HG03439 (cell line): ENCODE measurements around the gene NEDD8.

Experiments
- ATAC-seq: cut with Tn5 transposase; IDR thresholded peaks from one replicate; pipeline ENCODE4 v1.9.1; 2021; ENCODE audit warnings: mild to moderate bottlenecking, moderate library complexity; ENCODE audit not compliant: unreplicated experiment

Gene NEDD8

DNA sequence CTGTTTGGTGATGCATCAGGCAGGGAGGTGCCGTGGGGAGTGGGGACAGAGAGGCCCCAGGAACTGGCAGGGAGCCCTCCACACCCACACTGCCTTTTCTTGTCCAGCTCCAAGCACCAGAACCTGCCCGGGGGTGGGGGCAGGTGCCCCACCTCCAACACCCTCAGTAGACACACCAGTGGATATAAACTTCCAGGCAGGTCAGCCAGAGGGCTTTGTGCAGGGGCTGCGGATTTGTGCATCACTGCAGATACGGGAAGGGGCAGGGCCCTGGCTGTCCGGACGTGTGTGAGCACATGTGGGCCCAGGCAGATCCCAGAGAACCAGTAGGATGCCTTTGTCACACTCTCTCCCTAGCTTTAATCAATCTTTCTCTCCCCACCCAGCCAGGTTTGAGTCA, 32.1 kb upstream of the NEDD8 start:
- no peak for ATAC-seq

DNA sequence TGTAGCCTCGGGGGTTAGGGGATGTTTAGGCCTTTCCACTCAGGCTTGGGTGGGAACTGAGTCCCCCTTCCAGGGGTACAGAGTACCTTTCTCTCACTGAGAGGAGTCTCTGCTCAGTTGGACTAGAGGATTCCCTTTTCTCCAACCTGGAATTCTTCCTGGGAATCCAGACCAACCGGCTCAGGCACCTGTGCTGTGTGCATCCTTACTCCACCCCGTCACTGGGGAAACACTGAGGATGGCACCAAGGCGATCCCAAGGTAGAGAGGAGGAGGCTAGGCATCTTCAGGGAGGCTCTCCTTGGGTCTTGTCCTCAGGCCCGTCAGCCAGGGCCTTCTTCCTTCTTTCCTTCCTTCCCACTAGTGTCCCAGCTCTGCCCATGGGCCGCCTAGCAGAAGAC, 31.7 kb upstream of the NEDD8 start:
- no peak for ATAC-seq

DNA sequence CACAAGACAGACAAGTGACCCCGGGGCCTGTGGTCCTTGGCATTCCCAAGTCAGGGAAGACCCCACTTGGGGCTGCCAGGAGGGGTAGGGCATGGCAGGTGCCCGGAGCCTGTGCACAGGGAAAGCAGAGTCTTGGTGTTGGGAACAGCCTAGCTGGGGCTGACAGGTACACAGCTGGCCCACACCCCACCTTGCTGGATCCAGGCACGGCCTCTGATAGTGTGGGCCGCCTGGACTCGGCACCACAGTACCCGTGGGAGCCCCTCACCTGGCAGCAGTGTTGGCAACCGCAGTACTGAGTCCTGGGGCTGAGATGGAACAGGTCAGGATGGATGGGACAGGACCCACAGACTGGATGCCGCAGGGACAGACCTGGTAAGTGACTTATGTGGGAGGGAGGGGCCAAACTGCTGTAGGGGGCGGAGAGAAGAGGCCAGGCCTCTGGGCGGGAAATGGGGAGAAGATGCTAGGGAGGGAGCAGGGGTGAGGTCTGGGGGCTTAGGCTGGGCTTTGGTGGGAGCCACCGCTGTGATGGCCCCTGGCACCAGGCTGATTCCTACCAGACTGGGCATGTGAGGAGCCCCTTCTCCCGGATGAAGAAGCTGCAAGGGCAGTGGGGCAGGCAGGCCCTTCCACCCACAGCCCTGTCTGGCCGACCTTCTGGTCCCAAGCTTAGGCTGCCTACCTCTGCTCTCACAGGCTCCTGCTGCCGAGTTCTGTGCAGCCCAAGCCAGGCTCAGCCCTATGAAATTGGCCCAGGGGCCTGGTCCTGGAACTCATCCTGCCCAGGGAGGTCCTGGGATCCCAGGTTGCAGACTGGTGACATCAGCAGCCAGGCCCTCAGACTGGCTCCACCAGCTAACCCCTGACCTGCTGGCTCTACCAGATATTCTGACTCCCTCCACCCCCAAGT, 30.9 kb upstream of the NEDD8 start, which contains the start of gene TGM1:
Gene TGM1, minus strand, starts transcription at position 357 of the 913 bp plus-strand sequence. CDS start 825 bp downstream, outside the sequence.
- ATAC-seq, result no peak

DNA sequence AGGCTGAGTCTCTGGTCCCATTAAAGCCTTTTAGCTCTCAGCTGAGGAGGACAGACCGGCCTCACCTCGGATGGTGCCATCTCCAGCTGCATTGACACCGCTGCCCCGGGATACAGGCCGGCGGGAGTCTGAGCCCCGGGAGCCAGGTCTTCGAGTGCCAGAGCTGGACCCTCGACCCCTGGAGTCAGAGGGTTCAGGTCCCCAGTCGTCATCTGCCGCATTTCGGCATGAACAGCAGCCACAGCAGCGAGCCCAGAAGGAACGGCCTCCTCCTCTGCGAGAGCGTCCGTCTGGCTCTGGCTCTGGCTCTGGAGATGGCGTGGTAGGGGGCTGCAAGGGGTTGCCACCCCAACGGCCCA, 29.8 kb upstream of the NEDD8 start:
- ATAC-seq, result no peak

DNA sequence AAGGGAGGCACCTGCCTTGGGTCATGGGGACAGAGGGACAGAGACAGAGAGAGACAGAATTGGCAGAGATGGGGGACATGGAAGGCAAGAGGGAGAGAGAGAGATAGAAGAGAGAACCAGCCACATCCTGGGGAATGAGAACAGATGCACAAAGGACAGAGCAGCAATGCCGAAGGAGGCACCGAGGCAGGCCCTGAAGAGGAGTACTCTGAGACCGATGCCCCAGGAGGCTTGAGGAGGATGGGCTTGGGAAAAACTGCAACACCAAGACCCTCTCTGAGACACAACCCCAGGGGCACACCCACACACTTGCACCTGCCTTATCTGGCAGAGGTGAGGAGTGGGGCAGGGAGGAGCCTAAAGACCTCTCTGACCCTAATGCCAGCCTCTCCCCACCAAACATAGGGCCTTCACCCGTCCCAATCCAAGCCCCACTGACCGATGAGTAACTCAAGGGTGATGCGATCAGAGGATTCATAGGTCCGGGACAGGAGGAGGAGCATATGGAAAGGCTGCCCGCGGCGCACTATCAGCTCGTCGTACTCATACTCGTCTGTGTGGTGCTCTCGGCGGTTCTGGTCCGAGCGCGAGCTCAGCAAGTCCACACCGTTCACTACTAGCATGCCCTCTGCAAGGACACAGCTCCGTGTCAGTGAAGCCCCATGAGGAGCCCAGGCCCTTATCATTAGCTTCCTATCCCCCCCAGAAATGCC, 29.2 kb upstream of the NEDD8 start:
- no peak for ATAC-seq

DNA sequence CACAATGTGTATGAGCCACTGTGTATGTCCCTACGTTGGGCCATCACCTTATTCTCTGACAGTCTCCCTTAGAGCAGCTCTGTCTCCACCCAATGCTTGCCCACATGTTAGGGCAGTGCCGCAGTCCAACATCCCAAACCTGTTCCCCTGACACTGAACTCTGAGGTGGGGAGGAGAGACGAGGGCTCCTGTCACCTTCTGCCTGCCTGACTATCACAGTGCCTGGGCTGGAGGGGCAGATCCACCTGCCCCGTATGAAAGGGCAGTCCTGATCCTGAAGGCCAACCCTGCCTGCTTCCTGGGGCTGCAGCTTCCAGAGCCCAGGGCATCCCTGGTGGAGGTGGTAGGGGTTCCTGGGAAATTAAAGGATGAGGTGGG, 28.6 kb upstream of the NEDD8 start:
- ATAC-seq, result no peak

DNA sequence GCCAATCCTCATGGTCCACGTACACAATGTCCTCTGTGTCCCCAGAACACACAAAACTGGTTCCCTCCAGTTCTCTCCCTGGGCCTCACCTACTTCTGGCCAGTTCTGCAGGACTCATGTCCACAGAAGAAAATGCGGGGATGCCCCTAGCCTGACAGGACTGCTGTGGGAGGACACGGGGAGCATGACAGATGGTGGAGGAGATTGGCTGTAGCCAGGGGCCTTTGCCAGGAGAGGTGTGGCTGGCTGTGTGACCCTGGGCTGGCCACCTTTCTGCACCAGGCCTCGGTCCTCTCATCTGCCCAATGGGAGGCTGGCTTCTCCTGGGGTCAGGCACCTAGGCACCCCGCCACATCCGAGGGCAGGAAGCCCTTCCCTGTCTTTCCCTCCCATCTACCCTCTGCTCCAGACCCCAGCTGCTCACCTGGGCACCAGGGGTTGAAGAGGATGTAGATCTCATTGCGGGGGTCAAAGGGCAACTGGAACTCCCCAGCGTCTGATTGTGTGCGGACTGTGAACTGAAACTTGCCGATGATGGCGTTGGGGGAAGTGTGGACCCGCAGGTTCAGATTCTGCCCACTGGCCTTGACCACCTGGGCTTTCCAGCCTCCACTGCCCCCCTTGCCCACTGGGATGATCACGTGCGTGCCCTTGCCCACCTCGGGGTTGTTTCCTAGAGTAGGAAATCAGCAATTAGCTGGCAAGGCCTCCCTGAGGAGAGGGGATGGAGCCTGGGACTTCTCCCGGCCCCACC, 28.0 kb upstream of the NEDD8 start:
- ATAC-seq, result no peak

DNA sequence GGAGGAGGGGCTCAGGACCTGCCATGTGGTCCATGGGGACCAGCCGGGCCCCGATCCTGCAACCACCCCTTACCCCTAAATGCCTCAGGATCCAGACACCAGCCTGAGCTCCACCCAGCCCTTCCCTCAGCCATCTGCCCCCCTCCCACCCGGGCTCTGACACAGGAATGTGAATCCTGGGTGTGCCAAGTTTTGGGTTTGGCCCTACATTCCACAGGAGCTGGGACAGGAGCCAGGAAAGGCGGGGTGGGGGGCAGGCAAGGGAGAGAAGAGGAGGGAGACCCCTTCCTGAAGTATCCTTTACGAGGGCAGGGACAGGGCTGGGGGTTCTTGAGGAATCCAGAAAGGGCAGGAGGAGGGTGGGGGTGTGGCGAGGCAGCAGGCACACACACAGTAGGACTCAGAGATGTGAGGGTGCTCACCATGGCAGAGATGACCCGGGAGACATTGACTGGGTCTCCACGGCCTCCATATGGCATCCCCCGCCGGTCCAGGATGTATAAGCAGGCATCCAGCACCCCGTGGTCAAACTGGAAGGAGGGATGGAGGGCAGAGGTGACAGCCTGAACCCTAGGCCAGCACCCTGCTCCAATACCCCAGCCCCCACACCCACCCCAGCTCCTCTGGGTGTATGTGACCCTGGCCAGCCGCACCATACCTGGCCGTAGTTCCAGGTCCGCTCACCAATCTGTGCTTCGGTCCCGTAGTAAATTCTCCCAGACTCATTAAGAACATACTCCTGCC, 27.3 kb upstream of the NEDD8 start:
- ATAC-seq, result no peak

DNA sequence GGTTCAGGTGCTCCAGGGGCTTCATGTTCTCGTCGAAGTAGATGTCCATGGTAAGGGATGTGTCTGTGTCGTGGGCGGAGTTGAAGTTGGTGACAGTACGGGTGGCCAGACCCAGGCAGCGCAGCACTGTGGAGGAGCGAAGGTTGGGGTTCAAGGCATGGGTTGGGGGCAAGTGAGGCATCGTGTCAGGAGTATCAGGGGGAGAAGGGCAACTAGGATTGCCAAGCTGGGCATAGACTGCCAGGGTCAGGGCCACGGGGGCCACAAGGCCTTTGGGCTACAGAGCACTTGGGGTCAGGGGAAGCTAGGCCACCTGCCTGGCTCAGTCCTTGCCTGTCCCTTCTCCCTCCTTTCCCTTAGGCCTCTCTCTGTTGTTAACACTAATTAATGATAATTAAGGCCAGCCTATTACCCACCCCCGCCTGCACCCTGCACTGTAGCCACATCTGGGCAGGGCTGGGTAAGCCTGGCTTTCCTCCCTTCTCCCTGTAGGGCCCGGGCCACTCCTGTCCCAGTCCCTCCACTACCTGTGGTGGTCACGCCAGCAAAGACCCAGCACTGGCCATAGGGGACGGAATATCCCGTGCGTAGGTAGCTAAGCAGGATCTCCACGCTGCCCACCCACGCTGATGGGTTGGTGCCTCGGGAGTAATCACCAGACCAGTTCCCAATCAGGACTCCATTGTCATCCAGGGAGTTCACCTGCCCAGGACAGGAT, 26.5 kb upstream of the NEDD8 start:
- no peak for ATAC-seq

DNA sequence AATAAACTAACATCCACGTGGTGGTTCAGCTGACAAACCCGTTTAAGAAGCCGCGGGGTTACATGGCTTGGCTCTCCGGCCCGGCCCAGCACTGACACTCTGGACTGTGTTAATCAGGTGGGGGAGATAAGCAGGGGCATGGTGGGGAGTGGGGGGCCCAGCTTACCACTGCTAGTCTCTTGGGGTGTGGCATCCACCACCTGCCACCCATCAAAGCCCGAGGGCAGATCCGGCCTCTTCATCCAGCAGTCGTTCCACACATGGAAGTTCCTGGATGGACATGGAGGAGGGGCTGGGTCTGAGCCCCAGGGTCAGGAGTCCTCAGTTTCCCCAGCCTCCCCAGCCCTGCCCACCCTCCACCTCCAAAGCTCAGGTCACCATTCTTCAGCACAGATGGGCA, 26.0 kb upstream of the NEDD8 start:
- ATAC-seq, result no peak

DNA sequence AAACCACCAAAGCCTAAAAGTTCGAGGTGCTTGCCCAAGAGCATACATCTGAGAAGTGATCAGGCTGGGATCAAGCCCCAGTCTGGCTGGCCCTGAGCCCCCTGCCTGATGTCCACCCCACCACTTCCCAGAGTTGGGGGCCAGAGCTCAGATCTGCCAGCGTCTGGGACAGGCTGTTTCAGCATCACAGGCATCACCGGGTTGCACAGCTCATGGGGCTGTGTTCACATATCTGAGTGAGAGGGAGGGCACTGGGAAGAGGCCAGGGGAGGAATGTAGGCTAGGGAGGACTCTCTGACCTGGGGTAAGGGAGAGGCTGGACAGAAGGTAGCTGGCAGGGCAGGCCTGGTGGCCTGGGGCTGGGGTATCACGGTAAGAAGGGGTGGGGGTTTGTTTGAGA, 24.8 kb upstream of the NEDD8 start:
- no peak for ATAC-seq

DNA sequence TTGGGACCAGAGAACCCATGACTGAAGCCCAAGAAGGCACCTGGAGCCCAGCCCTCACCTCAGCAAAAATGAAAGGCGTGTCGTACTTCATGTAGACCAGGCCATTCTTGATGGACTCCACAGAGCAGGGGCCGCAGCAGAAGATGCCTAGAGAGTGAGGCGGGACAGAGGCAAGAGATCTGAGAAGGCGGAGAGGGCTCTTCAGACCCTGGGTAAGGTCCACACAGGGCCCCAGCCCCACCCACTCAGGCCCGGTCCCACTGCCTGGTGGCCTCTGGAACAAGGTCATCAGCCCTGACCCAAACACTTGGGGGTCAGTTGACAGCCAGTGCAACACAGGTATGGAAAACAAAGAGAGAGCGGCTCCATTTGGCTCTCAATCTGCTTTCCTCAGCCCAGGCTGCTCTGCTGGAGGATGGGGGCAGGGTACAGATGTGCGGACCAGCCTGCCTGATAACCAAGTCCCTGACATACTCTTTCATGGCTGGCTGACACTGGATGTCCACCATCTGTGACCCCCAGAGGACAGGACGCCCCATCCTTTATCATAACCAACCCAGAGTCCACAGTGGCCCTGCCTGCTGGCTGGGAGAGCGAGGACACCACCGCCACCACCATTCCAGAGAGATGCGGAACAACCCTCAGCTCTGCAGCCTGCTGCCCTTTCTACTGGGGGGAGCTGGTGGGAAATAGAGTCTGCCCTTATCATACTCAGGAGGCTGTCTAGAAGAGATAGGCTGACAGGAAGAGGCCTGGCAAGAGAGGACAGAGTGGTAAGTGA, 24.0 kb upstream of the NEDD8 start:
- ATAC-seq, result no peak

DNA sequence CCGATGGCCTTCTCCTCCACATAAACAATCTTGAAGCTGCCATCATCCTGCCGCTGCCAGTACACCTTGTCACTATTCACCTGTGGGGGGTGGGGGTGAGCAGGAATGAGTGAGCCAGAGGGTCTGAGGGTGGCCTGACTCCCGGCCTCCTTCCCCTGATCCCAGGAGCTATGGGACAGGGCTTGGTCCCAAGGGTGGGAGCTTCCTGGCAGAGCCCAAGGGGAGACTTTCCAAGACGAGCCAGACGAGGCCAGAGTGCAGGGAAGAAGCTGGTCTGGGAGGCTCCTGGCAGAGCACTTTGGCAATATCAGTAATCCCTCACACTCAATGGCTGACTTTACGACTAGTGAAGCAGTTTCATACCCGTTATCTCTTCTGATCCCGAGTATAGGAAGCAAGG, 23.3 kb upstream of the NEDD8 start:
- ATAC-seq, result no peak

DNA sequence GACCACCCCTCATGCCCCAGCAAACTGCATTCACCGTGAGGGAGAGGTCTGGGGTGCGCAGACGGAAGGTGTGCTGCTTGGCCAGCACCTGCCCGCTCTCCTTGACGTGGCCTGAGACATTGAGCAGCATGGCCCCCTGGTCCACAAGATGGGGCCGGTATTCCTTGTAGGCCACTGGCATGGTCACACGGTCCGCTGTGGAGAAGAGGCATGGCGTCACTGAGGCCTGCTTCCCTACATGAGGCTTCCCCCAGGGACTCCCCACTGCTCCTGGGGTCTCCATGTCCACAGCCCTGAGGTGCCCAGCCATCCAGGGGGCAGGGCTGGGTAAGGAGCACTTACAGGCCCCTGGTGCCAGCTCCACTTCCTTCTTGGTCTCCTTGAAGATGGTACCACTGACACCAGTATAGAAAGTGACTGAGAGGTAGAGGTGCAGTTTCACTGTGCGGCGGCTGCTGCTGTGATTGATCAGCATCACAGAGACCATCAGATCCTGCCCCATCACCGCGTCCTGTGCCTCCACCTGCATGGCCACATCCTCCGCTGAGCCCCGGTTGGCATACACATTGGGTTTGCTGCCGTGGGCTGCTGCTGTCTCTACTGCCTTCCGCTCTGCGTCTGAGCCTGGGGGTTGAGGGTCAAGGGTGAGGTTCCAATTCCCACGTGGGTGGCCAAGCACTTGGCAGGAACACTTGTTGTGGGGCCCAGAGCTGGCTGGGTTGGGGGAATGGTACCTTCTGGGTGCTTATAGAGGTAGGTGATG, 22.6 kb upstream of the NEDD8 start:
- ATAC-seq, result no peak

DNA sequence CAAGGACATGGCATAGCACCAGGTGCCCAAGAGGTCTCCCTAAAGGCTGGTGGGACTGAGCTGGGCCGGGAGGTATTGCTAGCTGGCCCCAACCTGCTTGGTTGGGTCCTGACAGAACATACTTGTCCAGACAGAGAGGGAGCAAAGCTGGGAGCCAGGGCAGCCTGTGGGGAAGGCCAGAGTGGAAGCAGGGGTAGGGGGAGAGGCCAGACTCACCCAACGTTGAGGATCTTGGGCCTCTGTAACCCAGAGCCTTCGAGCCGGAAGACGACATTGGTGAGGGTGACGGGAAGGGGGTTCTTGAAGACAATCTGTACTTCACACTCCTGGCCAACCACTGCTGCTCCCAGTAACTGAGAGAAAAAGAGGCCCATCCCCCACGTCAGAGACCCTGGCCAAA, 21.8 kb upstream of the NEDD8 start:
- ATAC-seq, result no peak

DNA sequence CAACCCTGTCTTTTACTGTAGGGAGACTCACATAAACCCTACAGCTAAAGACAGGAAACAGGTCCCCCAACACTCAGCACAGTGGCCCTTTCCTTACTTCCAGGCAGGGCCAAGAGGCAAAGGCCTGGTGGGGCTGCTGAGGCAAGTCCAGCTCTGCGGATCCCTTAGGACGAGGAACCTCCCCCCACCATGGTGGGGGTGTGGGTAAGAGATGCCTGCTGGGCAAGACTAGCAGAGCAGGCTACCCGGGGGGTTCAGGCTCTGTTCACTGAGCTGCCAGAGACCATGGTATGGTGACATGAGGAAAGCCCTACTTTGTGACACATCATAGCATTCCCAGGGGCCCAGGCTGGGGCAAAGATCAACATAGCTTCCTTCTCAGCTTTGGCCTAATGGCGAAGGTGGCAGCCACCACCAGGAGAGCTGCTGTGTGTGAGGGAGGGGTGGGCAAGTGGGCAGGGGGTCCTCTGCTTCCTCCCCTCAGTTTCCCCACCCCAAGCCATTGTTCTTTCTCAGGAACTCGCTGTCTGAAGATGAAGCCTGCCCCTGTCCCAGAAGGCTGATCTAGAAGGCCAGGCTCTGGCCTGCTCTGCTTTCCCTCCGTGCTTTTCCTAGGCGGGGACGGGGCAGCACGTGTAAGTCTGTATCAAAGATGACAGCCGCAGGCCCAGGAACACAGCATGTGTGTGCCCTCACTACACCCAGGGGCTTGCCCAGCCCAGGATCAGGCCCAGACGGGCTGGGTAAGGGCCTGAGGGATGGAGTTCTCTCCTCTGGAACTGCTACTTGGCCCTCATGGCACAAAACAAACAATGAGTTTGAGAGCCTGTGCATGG, 20.3 kb upstream of the NEDD8 start:
- no peak for ATAC-seq

DNA sequence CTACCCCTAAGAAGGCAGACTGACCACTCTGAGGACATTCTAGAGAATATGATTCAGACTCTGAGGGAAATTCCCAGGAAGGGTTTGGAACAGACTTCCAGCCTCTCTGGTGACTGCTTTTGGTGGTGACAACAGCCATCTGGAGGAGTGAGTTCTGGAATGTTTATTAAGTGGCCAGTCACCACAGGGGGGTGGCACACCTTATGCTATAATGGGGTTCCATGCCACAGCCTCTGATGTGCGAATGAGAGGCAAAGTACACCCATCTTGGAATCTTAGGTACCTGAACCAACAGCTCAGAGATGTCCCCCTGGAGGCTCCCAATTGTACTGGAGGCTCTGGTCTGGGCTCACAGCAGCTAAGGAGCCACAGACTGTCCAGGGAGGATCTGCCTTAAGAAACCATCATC, 19.7 kb upstream of the NEDD8 start:
- no peak for ATAC-seq

DNA sequence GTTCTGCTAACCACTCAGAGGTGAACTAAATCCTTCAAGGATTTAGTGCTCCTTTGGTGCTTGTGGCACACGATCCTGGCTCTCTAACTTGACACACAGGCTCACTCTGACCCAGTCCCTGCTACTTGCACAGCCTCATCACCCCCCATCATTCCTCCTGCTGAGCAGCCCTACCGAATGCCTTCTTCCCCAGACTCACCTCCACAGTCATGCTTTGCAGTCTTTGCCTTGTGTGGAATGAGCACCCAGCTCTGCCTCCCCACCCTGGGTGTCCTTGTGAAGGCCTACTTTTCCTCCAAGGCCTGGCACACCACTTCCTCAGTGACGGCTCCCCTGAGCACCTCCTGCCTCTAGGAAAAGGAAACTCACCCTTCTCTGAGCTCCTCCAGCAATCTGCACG, 18.2 kb upstream of the NEDD8 start:
- ATAC-seq, result no peak
